OCI-LY1 (cell line): Measurements from ENCODE around the gene ARHGEF37.

Experiments
- H2AFZ ChIP-seq: fragments of 200-600 bp; sonication (generic), shearing (Covaris generic); 2 replicates; pipeline ENCODE4 v1.6.0; 2014; ENCODE audit warnings: antibody characterized with exemption, mild to moderate bottlenecking, low read length
- H3F3A ChIP-seq: fragments of 200-600 bp; sonication (generic), shearing (Covaris generic); 2 replicates; pipeline ENCODE4 v1.6.0; 2014; ENCODE audit warnings: mild to moderate bottlenecking, antibody characterized with exemption, low read length, moderate library complexity; ENCODE audit not compliant: insufficient read depth
- H3K27ac ChIP-seq: fragments of 200-600 bp; sonication (generic); 2 replicates; pipeline ENCODE4 v1.5.1; 2014; ENCODE audit warnings: low read length, mixed run types, mild to moderate bottlenecking, low read depth; ENCODE audit not compliant: poor library complexity, severe bottlenecking
- H3K27me3 ChIP-seq: fragments of 200-600 bp; sonication (generic); 2 replicates; pipeline ENCODE4 v1.6.0; 2014; ENCODE audit warnings: antibody characterized with exemption, mild to moderate bottlenecking, low read length, moderate library complexity; ENCODE audit not compliant: insufficient read depth
- H3K36me3 ChIP-seq: fragments of 200-600 bp; sonication (generic); 2 replicates; pipeline ENCODE4 v1.6.1; 2014; ENCODE audit warnings: mild to moderate bottlenecking, antibody characterized with exemption, low read length, moderate library complexity, mixed read lengths; ENCODE audit not compliant: insufficient read depth
- H3K4me1 ChIP-seq: fragments of 200-600 bp; sonication (generic); 2 replicates; pipeline ENCODE4 v1.5.1; 2014; ENCODE audit warnings: mild to moderate bottlenecking, low read length, moderate library complexity; ENCODE audit not compliant: insufficient read depth, severe bottlenecking
- H3K4me2 ChIP-seq: fragments of 200-600 bp; sonication (generic), shearing (Covaris generic); 2 replicates; pipeline ENCODE4 v1.6.1; 2014; ENCODE audit warnings: low read length
- H3K4me3 ChIP-seq: fragments of 200-600 bp; sonication (generic); 2 replicates; pipeline ENCODE4 v1.5.1; 2014; ENCODE audit warnings: low read length, low read depth, mild to moderate bottlenecking, mixed read lengths; ENCODE audit not compliant: poor library complexity, severe bottlenecking
- H3K79me2 ChIP-seq: fragments of 200-600 bp; shearing (Covaris generic); 2 replicates; pipeline ENCODE4 v1.6.1; 2016; ENCODE audit warnings: mixed run types, low read length, mixed read lengths; ENCODE audit not compliant: insufficient read depth
- H3K9ac ChIP-seq: fragments of 200-600 bp; sonication (generic), shearing (Covaris generic); 2 replicates; pipeline ENCODE4 v1.6.1; 2014; ENCODE audit warnings: mild to moderate bottlenecking, low read length, mixed read lengths
- H3K9me2 ChIP-seq: fragments of 200-600 bp; sonication (generic), shearing (Covaris generic); 2 replicates; pipeline ENCODE4 v1.6.1; 2014; ENCODE audit warnings: low read depth, mild to moderate bottlenecking, low read length, mixed read lengths
- H3K9me3 ChIP-seq: fragments of 200-600 bp; shearing (Covaris generic); 2 replicates; pipeline ENCODE4 v1.6.1; 2014; ENCODE audit warnings: low read length, mixed read lengths
- H4K20me1 ChIP-seq: fragments of 200-600 bp; sonication (generic), shearing (Covaris generic); 2 replicates; pipeline ENCODE4 v1.6.0; 2016; ENCODE audit warnings: mild to moderate bottlenecking, low read length; ENCODE audit not compliant: insufficient read depth
- EZH2 ChIP-seq: fragments of 200-600 bp; sonication (generic), shearing (Covaris generic); IDR thresholded peaks from 2 replicates; pipeline ENCODE4 v1.8.0; 2017; ENCODE audit warnings: borderline replicate concordance, mixed run types, mild to moderate bottlenecking, antibody characterized with exemption, low read length, moderate library complexity, mixed read lengths
- TF ChIP-seq, protein P1 (sequence below): fragments of 200-600 bp; sonication (generic), shearing (Covaris generic); IDR thresholded peaks from 2 replicates; pipeline ENCODE4 v1.5.1; 2017; ENCODE audit warnings: mild to moderate bottlenecking, antibody characterized with exemption, low read length, moderate library complexity, mixed read lengths

Gene ARHGEF37

DNA sequence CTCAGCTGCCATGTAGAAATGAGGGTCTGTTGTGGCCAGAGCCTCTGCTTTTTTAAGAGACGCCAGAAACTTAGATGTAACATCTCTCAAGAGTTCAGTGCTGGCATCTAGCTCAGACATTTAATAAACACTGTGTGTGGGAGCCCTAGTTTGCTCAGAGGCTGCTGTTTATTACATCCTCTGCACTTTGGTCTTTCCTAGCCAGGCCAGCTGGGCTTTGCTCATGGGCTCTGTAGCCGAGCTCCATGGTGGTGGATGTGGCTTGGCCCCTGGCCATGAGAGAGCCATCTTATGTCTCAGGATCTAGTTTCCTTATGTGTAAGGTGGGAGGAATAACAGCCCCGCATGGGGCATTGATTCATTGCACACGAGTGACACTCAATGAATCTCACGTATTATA lies 30.0 kb downstream of the ARHGEF37 start:
- no peak overlapping the region for H3K9ac ChIP-seq
- H3K4me1 ChIP-seq: peaks cover 10% of the 10 kb centered on the region
- no peak overlapping the region for H3K27ac ChIP-seq

DNA sequence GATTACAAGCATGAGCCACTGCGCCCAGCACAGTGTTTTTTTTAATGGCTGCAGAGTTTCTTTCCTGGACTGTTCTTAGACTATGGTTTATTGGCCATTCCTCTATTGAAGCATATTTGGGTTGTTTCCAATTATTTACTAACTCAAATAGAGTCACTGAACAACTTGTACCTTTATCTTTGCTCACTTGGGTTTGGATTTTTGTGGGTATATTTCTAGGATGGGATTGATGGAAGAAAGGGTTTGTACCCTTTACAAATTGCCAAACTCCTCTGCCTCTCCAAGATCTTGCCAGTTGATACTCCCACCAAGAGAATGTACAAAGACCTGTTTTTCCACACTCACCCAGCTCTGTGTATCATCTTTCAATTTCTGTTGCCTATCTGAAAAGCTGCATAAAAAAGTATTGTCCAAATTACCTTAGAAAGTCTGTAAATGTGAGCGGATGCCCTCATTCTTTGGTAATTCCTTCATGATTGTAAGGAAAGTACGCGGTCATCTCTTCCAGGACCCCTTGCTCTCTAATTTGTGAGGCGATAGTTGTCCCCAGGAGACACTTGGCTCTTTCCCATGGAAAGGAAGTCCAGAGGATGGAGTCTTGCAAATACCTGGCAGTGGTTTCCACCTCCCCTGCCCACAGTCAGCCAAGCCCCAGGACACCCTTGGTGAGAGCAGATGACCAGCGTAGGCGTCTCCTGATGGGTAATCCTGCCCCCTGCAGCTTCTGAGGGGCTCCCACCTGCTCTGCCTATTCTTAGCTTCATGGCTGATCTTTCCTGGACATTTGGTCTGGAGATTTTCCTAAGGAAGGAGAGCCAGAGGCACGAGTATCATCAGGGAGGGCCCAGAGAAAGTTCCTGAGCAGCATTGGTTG lies 33.0 kb downstream of the ARHGEF37 start:
- no peaks in the 10 kb centered on the region for H4K20me1 ChIP-seq
- H3K27me3 ChIP-seq: no peaks in the 10 kb centered on the region
- H3K4me2 ChIP-seq: no peak overlapping the region
- H3K4me1 ChIP-seq: peaks cover 12% of the 10 kb centered on the region
- H3K9me2 ChIP-seq: no peaks in the 10 kb centered on the region
- no peak overlapping the region for H2AFZ ChIP-seq
- H3F3A ChIP-seq: no peaks in the 10 kb centered on the region
- H3K79me2 ChIP-seq: no peaks in the 10 kb centered on the region
- H3K36me3 ChIP-seq: no peaks in the 10 kb centered on the region
- no peak overlapping the region for H3K9ac ChIP-seq
- no peaks in the 10 kb centered on the region for H3K9me3 ChIP-seq
- H3K4me3 ChIP-seq: no peak overlapping the region
- TF ChIP-seq, protein P1, sequence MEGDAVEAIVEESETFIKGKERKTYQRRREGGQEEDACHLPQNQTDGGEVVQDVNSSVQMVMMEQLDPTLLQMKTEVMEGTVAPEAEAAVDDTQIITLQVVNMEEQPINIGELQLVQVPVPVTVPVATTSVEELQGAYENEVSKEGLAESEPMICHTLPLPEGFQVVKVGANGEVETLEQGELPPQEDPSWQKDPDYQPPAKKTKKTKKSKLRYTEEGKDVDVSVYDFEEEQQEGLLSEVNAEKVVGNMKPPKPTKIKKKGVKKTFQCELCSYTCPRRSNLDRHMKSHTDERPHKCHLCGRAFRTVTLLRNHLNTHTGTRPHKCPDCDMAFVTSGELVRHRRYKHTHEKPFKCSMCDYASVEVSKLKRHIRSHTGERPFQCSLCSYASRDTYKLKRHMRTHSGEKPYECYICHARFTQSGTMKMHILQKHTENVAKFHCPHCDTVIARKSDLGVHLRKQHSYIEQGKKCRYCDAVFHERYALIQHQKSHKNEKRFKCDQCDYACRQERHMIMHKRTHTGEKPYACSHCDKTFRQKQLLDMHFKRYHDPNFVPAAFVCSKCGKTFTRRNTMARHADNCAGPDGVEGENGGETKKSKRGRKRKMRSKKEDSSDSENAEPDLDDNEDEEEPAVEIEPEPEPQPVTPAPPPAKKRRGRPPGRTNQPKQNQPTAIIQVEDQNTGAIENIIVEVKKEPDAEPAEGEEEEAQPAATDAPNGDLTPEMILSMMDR: no peak
- TF ChIP-seq EZH2: no peak
- no peak overlapping the region for H3K27ac ChIP-seq

More for the DNA sequence above, 30.0 kb downstream of the ARHGEF37 start:
- Histone ChIP-seq H3K27me3 (no peaks in the 10 kb centered on the region), H3F3A (no peaks in the 10 kb centered on the region), H2AFZ (no peak overlapping the region), H3K79me2 (no peaks in the 10 kb centered on the region), H4K20me1 (no peaks in the 10 kb centered on the region), H3K36me3 (no peaks in the 10 kb centered on the region), H3K9me3 (no peaks in the 10 kb centered on the region), H3K4me3 (no peak overlapping the region), H3K4me2 (no peak overlapping the region), H3K9me2 (no peaks in the 10 kb centered on the region)
- TF ChIP-seq, protein P1: no peak
- TF ChIP-seq EZH2: no peak

GRCh38 chr5:149615976-149616375 lies 34.7 kb downstream of the ARHGEF37 start:
- Histone ChIP-seq H3K4me3 (no peak overlapping the region), H2AFZ (no peak overlapping the region), H3K4me1 (peaks cover 12% of the 10 kb centered on the region), H3K27me3 (no peaks in the 10 kb centered on the region), H3K9ac (no peak overlapping the region), H3K9me2 (no peaks in the 10 kb centered on the region), H4K20me1 (no peaks in the 10 kb centered on the region), H3K27ac (no peak overlapping the region), H3K9me3 (no peaks in the 10 kb centered on the region), H3K36me3 (no peaks in the 10 kb centered on the region), H3K79me2 (no peaks in the 10 kb centered on the region), H3F3A (no peaks in the 10 kb centered on the region), H3K4me2 (no peak overlapping the region)
- no peak for TF ChIP-seq EZH2
- TF ChIP-seq, protein P1: no peak
